ENCODE data around the gene HIBADH.
A peak's percentile ranks its signal among the peaks of the same experiment; 100 is the strongest.

GRCh38 chr7:27576360-27576944, 86.2 kb downstream of the HIBADH start:
- TF ChIP-seq CTCF (IDR thresholded peaks at IDR 0.05) (peak; percentile 33 to 70 (median 37)), POLR2AphosphoS5 (IDR thresholded peaks at IDR 0.05) (no peak)
